Upper lobe of left lung (tissue), 4 donors: ENCODE data around the gene STYXL1.

ENCODE experiments used
- EP300 ChIP-seq, 4 donors: sonication (generic); formaldehyde crosslinking; IDR thresholded peaks; one replicate each; pipeline ENCODE4 v1.5.1; 2017; ENCODE audit warnings: antibody characterized with exemption in 4 of 4, control low read depth in 2 of 4
- POLR2A ChIP-seq, 4 donors: fragments of 450-650 bp; IDR thresholded peaks; one replicate each; pipeline ENCODE4 v1.5.1; 2016 to 2017; ENCODE audit warnings: antibody characterized with exemption in 4 of 4, mild to moderate bottlenecking in 2 of 4
- POLR2AphosphoS5 ChIP-seq, 2 donors: sonication (generic); formaldehyde crosslinking; IDR thresholded peaks; one replicate each; pipeline ENCODE4 v1.5.1; 2017; ENCODE audit warnings: antibody characterized with exemption in 2 of 2
- TF ChIP-seq, protein P1 (sequence below), 6 experiments: fragments of 450-650 bp in 4 of 6; fragments of 200-600 bp in 2 of 6; sonication (generic) in 2 of 6; IDR thresholded peaks; one replicate each; pipeline ENCODE4 v1.5.1; 2016 to 2019; ENCODE audit warnings: antibody characterized with exemption in 6 of 6

DNA sequence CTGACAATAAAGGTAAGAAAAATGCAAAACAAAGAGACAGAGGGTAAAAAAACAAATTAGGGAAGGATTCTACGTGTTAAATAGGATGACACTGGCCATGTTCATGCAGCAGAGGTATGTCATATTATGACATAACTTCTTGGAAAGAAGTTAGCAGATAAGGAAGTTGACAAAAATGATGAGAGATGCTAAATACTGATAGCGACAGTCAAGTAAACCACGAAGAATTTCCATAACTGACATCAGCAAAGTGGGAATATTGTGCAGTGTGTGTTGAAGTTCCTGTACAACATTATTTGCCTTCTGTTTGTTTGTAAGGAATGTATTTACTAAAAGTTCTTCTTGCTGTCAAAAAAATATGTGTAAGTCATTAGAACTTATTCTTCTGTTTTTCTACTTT, 29.6 kb upstream of the STYXL1 start:
- TF ChIP-seq, protein P1, sequence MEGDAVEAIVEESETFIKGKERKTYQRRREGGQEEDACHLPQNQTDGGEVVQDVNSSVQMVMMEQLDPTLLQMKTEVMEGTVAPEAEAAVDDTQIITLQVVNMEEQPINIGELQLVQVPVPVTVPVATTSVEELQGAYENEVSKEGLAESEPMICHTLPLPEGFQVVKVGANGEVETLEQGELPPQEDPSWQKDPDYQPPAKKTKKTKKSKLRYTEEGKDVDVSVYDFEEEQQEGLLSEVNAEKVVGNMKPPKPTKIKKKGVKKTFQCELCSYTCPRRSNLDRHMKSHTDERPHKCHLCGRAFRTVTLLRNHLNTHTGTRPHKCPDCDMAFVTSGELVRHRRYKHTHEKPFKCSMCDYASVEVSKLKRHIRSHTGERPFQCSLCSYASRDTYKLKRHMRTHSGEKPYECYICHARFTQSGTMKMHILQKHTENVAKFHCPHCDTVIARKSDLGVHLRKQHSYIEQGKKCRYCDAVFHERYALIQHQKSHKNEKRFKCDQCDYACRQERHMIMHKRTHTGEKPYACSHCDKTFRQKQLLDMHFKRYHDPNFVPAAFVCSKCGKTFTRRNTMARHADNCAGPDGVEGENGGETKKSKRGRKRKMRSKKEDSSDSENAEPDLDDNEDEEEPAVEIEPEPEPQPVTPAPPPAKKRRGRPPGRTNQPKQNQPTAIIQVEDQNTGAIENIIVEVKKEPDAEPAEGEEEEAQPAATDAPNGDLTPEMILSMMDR (IDR thresholded peaks at IDR 0.05) = no peak
- no peak for TF ChIP-seq POLR2A (IDR thresholded peaks at IDR 0.05)
- no peak for TF ChIP-seq POLR2AphosphoS5 (IDR thresholded peaks at IDR 0.05)
- TF ChIP-seq EP300 (IDR thresholded peaks at IDR 0.05) = no peak
